Activated T-cell treated with anti-CD3 and anti-CD28 coated beads, Interleukin-2, amount 50 U/mL, for 1 hour (primary cell): ENCODE measurements around the gene KEL.

Experiments
- DNase-seq: peaks from one replicate; pipeline ENCODE4 v3.0.0-alpha.2; 2020

Gene KEL

DNA sequence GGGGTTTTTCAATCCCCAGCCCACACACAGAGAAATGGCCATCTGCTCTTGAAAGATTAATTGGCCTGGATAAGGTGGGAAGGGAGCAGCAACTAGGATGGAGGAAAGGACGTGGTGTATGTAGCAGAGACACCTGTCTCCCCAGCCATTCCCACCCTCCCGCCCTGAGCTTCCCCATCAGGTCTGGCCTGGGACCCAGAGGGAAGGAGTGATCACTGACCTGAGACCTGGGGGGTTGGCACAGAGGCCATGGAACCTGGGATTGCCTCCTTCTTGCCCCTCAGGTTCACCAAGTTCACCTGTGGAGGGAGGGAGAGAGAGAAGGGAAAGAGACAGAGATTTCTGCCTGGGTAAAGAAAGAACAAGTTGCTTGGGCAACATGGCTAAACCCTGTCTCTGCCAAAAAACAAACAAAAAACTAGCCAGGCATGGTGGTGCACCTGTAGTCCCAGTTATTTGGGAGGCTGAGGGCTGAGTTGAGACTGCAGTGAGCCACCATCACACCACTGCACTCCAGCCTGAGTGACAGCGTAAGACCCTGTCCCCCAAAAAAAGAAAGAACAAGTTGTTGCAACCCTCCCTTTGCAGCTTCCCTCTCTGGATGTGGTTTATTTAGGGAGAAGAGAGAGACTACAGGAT is 65.3 kb downstream of the KEL start:
- DNase-seq: no peak

GRCh38 chr7:142896151-142896550 is 66.0 kb downstream of the KEL start:
- DNase-seq: no peak

DNA sequence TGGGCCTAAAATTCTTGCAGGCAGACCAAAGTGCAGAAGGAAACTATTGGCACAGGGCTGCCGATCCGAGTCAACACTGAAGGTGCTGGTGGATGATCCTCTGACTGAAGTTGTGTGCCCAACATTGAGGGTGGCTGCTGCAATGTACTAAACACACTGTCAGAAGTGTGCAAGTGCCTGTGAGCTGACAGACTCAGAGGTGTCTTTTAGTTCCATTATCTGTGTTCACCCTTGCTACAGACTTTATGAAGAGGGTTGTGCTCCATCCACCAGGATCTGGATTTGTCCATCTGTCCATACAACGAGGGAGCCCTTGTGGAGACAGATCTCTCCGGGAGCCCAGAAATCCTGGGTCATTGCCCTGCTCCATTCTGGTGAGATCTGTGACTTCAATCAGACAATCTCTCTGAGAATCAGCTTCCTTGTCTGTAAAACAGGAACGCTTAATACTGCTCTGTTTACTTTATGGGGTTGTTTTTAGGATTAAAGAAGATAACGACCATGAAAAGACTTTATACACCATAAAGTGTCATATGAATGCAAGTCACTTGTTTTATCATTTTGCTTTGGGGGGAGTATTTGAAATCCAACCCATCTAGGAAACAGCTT is 67.1 kb downstream of the KEL start:
- no peak for DNase-seq

DNA sequence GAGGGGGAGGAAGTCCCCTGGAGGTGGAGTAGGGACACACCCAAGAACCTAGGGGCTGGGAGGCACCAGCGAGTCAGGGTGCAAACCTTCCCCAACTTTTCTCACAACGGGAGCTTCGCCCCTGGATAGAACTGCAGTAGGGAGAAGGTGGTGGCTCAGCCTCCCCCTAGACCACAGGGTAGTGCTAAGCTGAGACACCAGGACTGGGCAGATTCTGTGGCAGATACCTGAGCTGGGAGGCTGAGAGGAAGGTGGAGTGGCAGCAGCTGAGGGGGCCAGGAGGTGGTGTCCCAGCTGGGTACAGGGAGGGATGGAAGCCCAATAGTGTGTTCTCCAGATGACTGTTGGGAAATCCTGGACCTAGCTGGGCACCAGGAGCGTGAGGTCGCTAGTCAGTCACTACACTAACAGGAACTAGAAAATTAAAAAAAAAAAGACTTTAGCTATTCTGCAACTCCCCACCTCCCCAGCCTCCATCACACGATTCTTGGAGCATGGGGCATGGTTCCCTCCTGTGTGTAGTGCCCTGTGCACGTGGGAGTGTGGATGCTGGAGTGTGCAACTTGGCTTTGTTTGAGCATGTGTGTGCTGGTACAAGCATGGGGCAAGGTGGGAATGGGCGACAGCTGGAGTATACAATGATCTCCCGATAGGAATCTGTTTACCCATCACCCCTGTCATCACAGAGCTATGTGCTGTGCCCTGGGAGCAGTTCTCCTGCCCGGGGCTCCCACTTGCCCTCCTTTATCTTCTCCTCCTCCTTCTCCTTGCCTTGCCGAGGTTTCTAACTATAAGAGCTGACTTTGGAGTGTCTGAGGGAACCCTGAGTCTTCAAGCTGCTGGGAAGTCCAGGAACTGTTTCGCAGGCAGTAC is 67.8 kb downstream of the KEL start:
- DNase-seq: no peak

DNA sequence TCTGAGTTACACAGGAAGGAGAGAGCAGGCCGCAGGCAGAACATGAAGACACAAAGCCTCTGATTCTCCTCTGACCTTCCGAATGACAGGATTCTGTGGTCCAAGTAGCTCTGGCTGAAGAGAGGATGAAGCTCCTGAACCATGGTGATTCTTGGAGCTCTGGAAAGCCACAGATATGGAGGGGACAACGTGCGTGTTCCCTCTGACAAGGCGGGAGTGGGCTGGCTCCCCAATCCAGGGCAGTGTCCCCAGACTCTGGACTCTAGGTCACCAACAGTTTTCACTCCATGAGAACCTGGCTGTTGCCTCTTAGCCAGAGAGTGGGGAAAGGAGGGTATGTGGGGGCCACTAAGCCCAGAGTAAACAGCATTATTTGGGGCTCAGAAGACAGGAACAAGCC is 69.2 kb downstream of the KEL start:
- no peak for DNase-seq

- no peak for DNase-seq
These were observed 70.6 kb downstream of the KEL start for GRCh38 chr7:142891490-142892082.
